GM18870 (cell line): ENCODE data around the gene CCDC148.
"Not testable (repeated sequence)": the region's sequence is repeated elsewhere in the genome, so short reads cannot be mapped to it uniquely, and the experiment has no call there.

ENCODE experiments used
- ATAC-seq: cut with Tn5 transposase; IDR thresholded peaks from one replicate; pipeline ENCODE4 v1.9.1; 2021; ENCODE audit warnings: moderate library complexity; ENCODE audit not compliant: unreplicated experiment

Gene CCDC148

GRCh38 chr2:158439062-158439461, 17.5 kb downstream of the CCDC148 start:
- ATAC-seq: not testable (repeated sequence)

DNA sequence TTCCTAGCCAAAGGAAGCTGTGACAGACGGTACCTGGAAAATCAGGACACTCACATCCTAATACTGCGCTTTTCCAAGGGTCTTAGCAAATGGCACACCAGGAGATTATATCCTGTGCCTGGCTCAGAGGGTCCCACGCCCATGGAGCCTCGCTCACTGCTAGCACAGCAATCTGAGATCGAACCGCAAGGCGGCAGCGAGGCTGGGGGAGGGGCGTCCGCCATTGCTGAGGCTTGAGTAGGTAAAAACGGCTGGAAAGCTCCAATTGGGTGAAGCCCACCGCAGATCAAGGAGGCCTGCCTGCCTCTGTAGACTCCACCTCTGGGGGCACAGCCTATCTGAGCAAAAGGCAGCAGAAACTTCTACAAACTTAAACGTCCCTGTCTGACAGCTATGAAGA, 22.8 kb downstream of the CCDC148 start:
- ATAC-seq: not testable (repeated sequence)

DNA sequence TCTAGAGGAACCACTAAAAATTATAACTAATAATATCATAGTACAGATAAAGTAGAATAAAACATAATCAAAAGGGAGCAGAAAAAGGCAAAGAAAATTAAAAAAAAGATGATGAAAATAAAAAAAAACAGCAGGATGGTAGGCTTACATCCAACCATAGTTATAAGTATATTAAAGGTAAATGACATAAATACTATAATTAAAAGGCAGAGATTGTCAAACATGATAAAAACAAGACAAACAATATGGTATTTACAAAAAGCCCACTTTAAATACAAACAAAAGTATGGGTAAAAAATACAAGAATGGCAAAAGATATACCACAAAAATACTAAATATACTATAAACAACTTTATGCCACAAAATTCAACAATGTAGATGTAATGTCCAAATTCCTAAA, 24.4 kb downstream of the CCDC148 start:
- no peak for ATAC-seq

GRCh38 chr2:158414538-158414937, 42.0 kb downstream of the CCDC148 start:
- no peak for ATAC-seq

DNA sequence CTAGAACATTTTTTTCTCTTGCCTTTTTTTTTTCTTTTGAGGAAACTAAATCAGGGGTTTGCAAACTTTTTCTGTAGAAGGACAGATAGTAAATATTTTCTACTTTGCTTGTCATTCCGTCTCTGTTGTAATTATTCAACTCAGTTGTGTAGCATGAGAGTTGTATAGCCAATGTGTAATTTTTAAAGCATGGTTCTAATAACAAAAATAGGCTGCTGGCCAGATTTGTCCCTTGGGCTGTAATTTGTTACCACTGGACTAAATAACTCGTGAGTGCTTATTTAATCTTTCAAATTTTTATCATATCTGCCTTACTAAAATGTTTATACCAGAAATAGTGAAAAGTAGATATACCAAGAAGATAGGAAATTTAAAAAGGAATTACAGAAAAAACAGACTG, 43.0 kb downstream of the CCDC148 start:
- no peak for ATAC-seq

- no peak for ATAC-seq
Observed at GRCh38 chr2:158412206-158412605, 44.3 kb downstream of the CCDC148 start.

GRCh38 chr2:158411748-158412147, 44.8 kb downstream of the CCDC148 start:
- no peak for ATAC-seq

GRCh38 chr2:158410132-158410531, 46.4 kb downstream of the CCDC148 start:
- no peak for ATAC-seq

DNA sequence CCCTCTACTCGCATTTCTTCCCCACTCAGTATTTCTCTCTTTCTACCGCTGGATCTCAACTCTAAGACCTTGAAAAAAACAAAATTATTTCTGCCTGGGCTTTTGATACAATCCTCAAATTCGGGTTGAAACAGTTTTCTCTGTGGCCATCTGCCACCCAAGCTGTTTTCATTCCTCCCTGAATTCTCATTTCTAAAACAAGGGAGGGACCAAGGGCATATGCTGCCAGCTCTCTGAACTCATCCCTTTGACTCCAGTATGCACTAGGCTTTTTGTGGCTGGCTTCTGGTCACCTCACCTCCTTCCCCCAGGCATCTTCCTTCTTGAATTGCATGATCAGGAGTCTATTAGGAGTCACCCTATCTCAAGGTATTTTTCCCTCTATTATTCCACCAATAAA, 49.5 kb downstream of the CCDC148 start:
- ATAC-seq: no peak

GRCh38 chr2:158405341-158405740, 51.2 kb downstream of the CCDC148 start:
- ATAC-seq: no peak

DNA sequence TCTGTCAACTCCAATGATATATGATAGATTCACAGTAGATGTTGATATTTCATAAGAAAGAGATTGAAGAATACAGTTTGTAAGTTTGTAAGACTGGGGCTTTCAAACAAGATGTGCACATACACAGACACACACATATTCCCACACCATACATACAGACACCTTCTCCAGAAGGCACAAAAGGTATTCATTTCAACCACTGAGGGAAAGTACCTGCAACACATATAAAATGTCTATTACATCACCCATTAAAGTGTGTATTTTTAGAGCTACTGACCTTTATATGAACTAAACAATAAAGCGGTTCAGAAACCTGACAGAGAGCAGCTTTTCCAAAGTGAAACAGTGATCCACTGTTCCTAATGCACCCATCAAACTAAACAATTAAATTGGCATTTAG, 53.3 kb downstream of the CCDC148 start:
- ATAC-seq: no peak

GRCh38 chr2:158402665-158403064, 53.9 kb downstream of the CCDC148 start:
- ATAC-seq: no peak

- ATAC-seq: no peak
Observed at GRCh38 chr2:158395166-158395565, 61.4 kb downstream of the CCDC148 start.

GRCh38 chr2:158394453-158394852, 62.1 kb downstream of the CCDC148 start:
- ATAC-seq: no peak

DNA sequence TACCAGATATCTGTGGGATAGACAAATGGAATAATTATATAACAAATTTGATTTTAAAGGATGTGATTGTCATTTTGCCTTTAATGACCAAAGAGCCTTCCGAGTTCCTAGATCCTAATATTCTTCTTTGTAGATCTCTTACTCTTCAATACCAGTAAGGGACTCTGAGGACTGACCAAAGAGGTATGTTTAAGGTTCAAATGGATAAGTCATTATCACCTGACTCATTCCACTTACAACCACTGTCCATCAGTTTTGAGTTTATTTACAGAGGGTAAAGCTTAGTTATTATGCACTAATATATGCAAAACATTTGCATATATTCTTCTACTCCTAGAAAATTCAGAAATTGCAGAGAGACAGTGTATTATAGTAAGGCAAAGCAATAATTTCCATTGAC, 62.7 kb downstream of the CCDC148 start:
- no peak for ATAC-seq

DNA sequence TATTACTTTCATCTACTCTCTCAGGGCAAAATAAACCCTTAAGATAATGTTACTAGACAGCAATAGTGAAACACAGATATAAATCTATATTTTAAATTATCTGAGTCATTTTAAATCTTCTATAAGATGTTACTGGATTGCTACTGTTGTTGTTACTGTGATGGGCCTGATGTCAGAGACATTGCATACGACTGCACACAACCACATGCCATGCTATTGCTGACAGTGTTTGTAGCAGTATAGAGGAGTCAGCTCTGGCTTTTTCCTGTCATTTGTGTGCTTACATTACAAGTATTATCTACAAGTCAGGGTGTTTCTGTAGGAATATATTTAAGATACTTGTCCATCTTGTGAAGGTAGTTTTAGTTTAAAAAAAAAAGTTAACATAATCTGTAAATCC, 63.9 kb downstream of the CCDC148 start:
- ATAC-seq: no peak

GRCh38 chr2:158391876-158392275, 64.7 kb downstream of the CCDC148 start:
- ATAC-seq: no peak

DNA sequence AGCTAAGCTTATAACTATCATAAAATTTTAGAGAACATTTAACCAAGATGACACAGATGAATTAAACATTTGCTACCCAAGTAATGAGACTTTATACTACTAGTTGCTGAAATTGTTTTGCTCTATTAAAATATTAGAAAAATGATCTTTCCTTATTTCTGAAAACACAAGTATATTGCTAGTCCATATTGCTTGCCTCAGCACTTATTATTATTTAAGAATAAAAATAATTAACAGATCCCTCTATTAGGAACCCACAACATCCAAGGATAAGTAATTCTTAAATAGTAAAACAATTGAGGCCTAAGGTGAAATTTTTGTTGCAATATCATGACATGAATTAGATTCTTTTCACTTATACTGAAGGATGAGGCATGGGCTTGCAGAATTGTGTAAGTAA, 65.2 kb downstream of the CCDC148 start:
- ATAC-seq: no peak

DNA sequence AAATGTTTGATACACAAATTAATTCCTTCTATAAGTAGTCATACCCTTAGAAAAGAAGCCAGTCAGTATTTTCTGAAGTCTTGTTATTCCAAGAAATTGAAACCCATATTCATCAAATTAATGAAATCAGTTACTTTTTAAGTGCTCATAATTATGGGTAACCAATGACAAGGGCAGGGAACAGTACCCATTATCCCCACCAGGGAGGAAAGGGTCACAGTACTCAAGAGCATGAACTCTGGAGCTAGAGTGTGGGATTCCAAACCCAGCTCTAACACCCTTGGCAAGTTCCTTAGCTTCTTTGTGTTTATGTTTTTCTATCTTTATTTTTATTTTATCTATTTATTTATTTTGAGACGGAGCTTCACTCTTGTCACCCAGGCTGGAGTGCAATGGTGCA, 68.4 kb downstream of the CCDC148 start:
- ATAC-seq: no peak

DNA sequence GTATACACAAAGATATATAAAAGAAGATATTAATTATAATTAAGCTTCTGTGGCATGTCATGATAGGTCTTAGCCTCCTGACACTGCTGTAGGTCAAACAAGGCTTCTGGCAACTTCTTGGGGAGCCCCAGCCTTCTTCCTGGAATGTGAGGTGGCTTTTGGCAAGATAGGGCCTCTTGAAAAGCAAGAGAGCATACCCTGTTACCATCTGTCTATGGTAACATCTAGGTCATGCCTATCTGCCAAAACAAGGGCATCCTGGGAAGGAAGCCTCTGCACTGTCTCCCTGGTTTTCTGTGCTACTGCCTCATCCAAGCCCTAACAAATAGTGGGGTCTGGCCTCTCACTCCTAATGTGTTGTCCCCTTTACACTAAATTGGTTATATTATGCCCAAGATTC, 70.9 kb downstream of the CCDC148 start:
- no peak for ATAC-seq

- ATAC-seq: no peak
Observed at GRCh38 chr2:158381978-158382377, 74.6 kb downstream of the CCDC148 start.

- ATAC-seq: no peak
Observed at GRCh38 chr2:158381205-158381604, 75.3 kb downstream of the CCDC148 start.

- no peak for ATAC-seq
Observed at GRCh38 chr2:158380746-158381145, 75.8 kb downstream of the CCDC148 start.

- no peak for ATAC-seq
Observed at GRCh38 chr2:158378926-158379325, 77.6 kb downstream of the CCDC148 start.
